DOHH2 (cell line): Measurements from ENCODE around the gene FARS2.

ENCODE experiments used
- H3F3A ChIP-seq: fragments of 200-600 bp; sonication (generic), shearing (Covaris generic); 2 replicates; pipeline ENCODE4 v1.6.0; 2016; ENCODE audit warnings: antibody characterized with exemption, mild to moderate bottlenecking; ENCODE audit not compliant: control insufficient read depth, insufficient read depth
- H3K27ac ChIP-seq: fragments of 200-600 bp; sonication (generic); 2 replicates; pipeline ENCODE4 v1.5.1; 2014; ENCODE audit warnings: low read depth, mild to moderate bottlenecking, low read length, moderate library complexity
- H3K27me3 ChIP-seq: fragments of 200-600 bp; sonication (generic); 2 replicates; pipeline ENCODE4 v1.6.1; 2014; ENCODE audit warnings: mild to moderate bottlenecking, low read length, mixed read lengths; ENCODE audit not compliant: control insufficient read depth
- H3K36me3 ChIP-seq: fragments of 200-600 bp; sonication (generic); 2 replicates; pipeline ENCODE4 v1.6.1; 2014; ENCODE audit warnings: mild to moderate bottlenecking, low read length, moderate library complexity, mixed read lengths; ENCODE audit not compliant: control insufficient read depth
- H3K4me1 ChIP-seq: fragments of 200-600 bp; sonication (generic); 2 replicates; pipeline ENCODE4 v1.6.1; 2014; ENCODE audit warnings: mild to moderate bottlenecking, low read length, mixed read lengths; ENCODE audit not compliant: control insufficient read depth
- H3K4me2 ChIP-seq: fragments of 200-600 bp; sonication (generic); 2 replicates; pipeline ENCODE4 v1.6.0; 2014; ENCODE audit warnings: mild to moderate bottlenecking, low read length, moderate library complexity
- H3K4me3 ChIP-seq: fragments of 200-600 bp; sonication (generic); 2 replicates; pipeline ENCODE4 v1.5.1; 2014; ENCODE audit warnings: mild to moderate bottlenecking, low read length, mixed read lengths
- H3K79me2 ChIP-seq: fragments of 200-600 bp; sonication (generic); 2 replicates; pipeline ENCODE4 v1.6.1; 2014; ENCODE audit warnings: mild to moderate bottlenecking, low read length, mixed read lengths; ENCODE audit not compliant: control insufficient read depth
- H3K9me2 ChIP-seq: fragments of 200-600 bp; sonication (generic); replicated peaks from 2 replicates; pipeline ENCODE4 v1.6.1; 2014; ENCODE audit warnings: mild to moderate bottlenecking, low read length, mixed read lengths; ENCODE audit not compliant: control insufficient read depth
- H3K9me3 ChIP-seq: fragments of 200-600 bp; sonication (generic); 2 replicates; pipeline ENCODE4 v1.6.1; 2014; ENCODE audit warnings: antibody characterized with exemption, low read length, mixed read lengths; ENCODE audit not compliant: control insufficient read depth, insufficient read depth
- H4K20me1 ChIP-seq: fragments of 200-600 bp; sonication (generic); 2 replicates; pipeline ENCODE4 v1.6.0; 2014; ENCODE audit warnings: low read depth, mild to moderate bottlenecking, antibody characterized with exemption, low read length, moderate library complexity; ENCODE audit not compliant: control insufficient read depth, insufficient read depth
- CTCF ChIP-seq: fragments of 200-600 bp; sonication (generic); IDR thresholded peaks from one replicate; pipeline ENCODE4 v1.5.1; 2014; ENCODE audit warnings: antibody characterized with exemption, mild to moderate bottlenecking, low read depth, low read length; ENCODE audit not compliant: poor library complexity, severe bottlenecking
- EZH2phosphoT487 ChIP-seq: fragments of 200-600 bp; sonication (generic); IDR thresholded peaks from 2 replicates; pipeline ENCODE4 v1.6.1; 2017; ENCODE audit warnings: borderline replicate concordance, mild to moderate bottlenecking, antibody characterized with exemption, low read length, moderate library complexity, mixed read lengths

Gene FARS2

GRCh38 chr6:5541025-5541424, 279.7 kb downstream of the FARS2 start:
- no peaks in the 10 kb centered on the region for H3K9me2 ChIP-seq
- no peak overlapping the region for H3K4me2 ChIP-seq
- no peak overlapping the region for H3K27ac ChIP-seq

GRCh38 chr6:5541751-5542432, 280.6 kb downstream of the FARS2 start:
- no peaks in the 10 kb centered on the region for H3K27me3 ChIP-seq
- H3K27ac ChIP-seq = no peak overlapping the region
- no peaks in the 10 kb centered on the region for H3F3A ChIP-seq
- no peak overlapping the region for H3K4me3 ChIP-seq
- H3K9me2 ChIP-seq = no peaks in the 10 kb centered on the region
- H3K79me2 ChIP-seq = no peaks in the 10 kb centered on the region
- no peaks in the 10 kb centered on the region for H3K36me3 ChIP-seq
- H3K9me3 ChIP-seq = no peaks in the 10 kb centered on the region
- TF ChIP-seq EZH2phosphoT487 (no peak), CTCF (no peak)
- H3K4me1 ChIP-seq = no peaks in the 10 kb centered on the region
- no peaks in the 10 kb centered on the region for H4K20me1 ChIP-seq
- no peak overlapping the region for H3K4me2 ChIP-seq

More at GRCh38 chr6:5541025-5541424, 279.7 kb downstream of the FARS2 start:
- no peaks in the 10 kb centered on the region for H3K79me2 ChIP-seq
- TF ChIP-seq EZH2phosphoT487 (no peak), CTCF (no peak)
- no peaks in the 10 kb centered on the region for H3K27me3 ChIP-seq
- no peak overlapping the region for H3K4me3 ChIP-seq
- H3K9me3 ChIP-seq = no peaks in the 10 kb centered on the region
- no peaks in the 10 kb centered on the region for H3F3A ChIP-seq
- H3K36me3 ChIP-seq = no peaks in the 10 kb centered on the region
- H4K20me1 ChIP-seq = no peaks in the 10 kb centered on the region
- no peaks in the 10 kb centered on the region for H3K4me1 ChIP-seq

GRCh38 chr6:5547556-5547955, 286.2 kb downstream of the FARS2 start:
- Histone ChIP-seq H3K36me3 (no peaks in the 10 kb centered on the region), H3K9me3 (no peaks in the 10 kb centered on the region), H3K27ac (no peak overlapping the region), H3F3A (no peaks in the 10 kb centered on the region), H4K20me1 (no peaks in the 10 kb centered on the region), H3K27me3 (no peaks in the 10 kb centered on the region), H3K79me2 (no peaks in the 10 kb centered on the region), H3K4me2 (no peak overlapping the region), H3K4me1 (no peaks in the 10 kb centered on the region), H3K4me3 (no peak overlapping the region), H3K9me2 (no peaks in the 10 kb centered on the region)
- TF ChIP-seq CTCF = no peak
- no peak for TF ChIP-seq EZH2phosphoT487
